GM21390 (cell line): ENCODE measurements around the gene CABLES1.
A peak's percentile ranks its signal among the peaks of the same experiment; 100 is the strongest.
"Not testable (repeated sequence)": the region's sequence is repeated elsewhere in the genome, so short reads cannot be mapped to it uniquely, and the experiment has no call there.

Source experiments
- ATAC-seq: cut with Tn5 transposase; IDR thresholded peaks from one replicate; pipeline ENCODE4 v1.9.1; 2021; ENCODE audit not compliant: unreplicated experiment

Gene CABLES1

DNA sequence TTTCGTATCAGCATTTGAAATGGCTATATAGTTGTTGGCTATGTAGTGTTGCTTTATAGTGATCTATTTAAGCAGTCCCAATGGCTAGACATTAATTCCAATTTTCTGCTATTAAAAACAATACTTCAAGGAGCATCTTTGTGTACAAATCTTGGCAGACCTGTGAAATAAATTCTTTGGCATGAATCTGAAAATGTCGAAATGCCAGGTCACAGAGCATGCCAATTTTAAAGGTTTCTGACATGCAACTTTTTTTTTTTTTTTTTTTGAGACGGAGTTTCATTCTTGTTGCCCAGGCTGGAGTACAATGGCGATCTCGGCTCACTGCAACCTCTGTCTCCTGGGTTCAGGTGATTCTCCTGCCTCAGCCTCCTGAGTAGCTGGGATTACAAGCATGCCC is 26.8 kb upstream of the CABLES1 start:
- no peak for ATAC-seq

DNA sequence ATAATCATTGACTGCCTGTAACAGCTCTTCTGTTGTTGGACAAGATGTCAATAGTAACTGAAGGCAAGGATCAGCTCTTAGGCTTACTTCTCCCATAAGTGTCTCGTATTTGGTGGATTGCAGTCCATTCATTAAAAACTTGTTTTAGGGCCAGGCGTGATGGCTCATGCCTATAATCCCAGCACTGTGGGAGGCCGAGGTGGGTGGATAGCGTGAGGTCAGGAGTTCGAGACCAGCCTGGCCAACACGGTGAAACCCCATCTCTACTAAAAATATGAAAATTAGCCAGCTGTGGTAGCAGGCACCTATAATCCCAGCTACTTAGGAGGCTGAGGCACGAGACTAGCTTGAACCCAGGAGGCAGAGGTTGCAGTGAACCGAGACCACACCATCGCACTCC is 26.1 kb upstream of the CABLES1 start:
- not testable (repeated sequence) for ATAC-seq

DNA sequence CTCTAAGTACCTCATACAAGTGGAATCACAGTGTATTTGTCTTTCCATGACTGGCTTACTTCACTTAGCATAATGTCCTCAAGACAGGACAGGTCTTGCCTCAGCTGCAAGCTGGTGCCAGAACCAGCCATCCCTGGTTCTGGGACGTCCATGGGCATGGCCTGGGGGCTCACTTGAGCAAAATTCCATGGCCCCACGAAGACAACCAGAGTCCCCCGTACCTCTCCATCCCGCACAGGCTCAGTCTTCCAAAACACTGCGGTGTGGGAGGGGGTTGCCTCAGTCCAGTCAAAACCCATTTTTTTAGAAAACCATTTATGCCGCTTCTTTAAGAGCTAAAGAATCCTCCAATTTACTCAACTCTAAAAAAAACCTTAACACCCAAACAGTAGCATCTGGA is 21.7 kb upstream of the CABLES1 start:
- no peak for ATAC-seq

DNA sequence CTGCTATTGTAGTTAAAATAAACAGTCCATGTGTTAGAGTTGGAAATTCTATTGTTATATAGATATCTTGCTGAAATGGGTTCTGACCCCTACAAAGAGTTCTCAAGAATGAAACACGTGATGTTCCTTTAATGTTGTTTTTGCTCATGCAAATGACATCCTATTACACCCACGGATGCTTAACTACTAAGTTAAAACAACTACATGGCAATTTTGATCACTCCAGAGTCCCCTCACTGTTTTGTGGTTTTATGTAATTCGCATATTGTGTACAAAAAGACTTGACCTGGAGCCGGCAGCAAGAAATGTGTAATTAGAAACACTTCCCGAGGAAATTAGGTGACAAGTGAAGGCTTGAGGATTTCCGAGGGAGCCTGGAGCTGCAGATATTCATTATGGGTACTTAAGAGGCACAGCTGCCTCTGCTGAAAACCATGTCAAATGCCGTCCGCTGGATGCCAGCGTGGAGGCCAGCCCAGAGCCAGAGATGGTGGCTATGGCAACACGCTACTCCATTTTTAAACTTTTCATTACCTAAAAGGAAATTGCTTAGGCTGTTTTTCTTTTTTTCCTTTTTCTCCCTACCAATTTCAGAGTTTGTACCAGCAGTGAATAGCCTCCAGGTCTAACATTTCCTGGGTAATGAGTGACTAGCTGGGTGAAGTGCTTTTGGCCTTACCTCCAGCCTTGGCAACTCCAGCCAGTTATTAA is 21.0 kb upstream of the CABLES1 start:
- ATAC-seq: no peak

DNA sequence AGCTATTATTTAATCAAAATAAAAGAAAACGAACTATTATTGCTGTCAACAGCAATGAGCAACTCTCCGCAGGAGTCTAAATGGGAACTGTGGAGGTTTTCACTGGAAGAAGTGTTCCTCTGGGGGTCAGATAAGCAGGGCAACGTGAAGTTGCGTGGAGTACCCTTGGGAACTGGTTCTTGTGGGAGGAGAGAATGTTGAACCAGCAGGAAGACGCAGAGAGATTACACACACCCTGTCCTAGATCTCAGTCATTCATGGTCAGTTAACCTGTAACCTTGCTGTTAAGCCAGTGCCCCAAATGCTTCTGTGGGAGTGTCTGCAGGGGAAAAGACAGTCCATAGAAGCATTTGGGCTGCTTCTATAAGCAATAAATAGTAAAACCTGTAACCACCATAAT is 20.4 kb upstream of the CABLES1 start:
- ATAC-seq: no peak

DNA sequence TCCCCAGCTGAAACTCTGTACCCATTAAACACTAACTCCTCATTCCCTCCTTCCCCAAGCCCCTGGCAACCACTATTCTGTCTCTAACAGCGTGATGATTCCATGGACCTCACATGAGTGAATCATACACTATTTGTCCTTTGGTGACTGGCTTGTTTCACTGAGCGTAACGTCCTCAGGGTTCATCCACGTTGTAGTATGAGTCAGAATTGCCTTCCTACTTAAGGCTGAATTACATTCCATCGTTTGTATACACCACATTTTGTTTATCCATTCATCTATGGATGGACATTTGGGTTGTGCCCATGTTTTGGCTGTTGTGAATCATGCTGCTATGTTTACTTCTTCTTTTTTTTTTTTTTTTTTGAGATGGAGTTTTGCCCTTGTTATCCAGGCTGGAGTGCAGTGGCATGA is 19.6 kb upstream of the CABLES1 start:
- no peak for ATAC-seq

DNA sequence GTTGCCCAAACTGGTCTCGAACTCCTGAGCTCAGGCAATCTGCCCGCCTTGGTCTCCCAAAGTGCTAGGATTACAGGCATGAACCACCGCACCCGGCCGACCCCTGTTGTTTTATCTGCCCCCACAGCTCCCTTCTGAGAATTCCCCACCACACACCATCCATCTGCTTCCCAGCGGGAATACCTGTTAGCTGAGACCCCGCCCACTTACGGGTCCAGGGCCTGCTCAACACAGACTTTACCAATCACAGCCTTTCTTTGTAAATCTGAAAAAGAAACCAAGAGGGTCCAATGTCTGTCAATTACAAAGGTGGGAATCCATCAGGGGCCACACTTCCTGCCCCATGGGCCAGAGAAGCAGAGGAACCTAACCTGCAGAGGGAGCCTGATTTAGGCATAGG is 14.2 kb upstream of the CABLES1 start:
- ATAC-seq: no peak

DNA sequence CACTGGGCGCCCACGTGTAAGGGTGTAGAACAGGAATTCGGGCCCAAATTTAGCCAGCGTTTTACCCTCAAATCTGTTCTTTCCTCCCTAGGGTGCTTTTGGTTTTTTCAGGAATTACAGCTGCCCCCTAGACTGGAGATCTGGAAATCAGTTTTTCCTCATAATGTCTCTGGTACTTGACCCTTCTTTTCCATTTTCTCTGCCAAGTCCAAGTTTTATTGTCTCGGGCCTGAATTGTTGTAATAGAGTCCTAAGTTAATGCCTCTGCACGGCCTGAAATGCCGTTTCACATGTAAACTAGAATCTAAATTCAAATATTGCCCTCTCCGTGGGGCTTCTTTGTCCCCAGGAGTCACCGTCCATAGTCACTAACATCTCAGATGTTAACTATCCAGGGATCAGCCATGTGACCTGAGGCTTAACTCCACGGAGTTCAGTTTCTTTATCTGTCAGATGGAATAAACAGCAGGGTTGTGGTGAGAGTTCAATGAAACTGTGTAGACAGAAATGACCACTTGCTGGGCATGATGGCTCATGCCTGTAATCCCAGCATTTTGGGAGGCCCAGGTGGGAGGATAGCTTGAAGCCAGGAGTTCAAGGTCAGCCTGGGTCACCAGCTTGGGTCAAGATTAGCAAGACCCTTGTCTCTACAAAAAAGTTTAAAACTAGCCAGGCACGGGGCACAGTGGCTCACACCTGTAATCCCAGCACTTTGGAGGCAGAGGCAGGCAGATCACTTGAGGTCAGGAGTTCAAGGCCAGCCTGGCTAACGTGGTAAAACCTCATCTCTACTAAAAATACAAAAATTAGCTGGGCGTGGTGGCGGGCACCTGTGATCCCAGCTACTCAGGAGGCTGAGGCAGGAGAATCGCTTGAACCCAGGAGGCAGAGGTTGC is 12.7 kb upstream of the CABLES1 start:
- ATAC-seq: no peak

DNA sequence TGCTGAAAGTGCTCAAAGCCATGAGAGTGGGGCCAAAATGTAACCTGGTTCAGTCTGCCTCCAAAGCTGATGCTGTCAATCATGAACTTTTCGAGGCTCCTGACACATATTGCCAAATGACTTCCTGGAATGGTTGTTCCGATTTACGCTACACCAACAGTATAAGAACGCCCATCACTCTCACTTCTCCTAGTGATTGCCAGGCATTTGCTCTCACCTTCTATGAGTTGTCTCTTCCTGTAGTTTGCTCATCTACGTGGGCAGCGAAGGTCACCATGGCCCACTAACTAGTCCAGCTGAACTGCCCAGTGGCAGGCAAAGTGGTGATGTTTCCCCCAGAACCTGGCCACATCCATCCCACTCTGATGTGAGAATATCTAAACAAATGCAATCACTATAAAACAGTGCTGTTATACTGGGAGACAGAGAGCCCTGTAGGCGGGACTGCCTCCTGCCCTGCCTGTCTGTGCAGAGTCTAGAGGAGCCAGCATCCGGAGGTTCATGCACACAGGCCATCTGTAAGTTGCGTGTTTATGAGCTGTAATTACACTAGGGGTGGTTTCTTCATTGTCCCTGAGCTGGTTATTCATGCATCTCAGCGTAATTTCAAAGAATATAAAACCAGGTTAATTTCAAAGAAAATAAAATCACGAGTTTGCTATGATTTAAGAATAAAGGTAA is 8.8 kb upstream of the CABLES1 start:
- no peak for ATAC-seq

DNA sequence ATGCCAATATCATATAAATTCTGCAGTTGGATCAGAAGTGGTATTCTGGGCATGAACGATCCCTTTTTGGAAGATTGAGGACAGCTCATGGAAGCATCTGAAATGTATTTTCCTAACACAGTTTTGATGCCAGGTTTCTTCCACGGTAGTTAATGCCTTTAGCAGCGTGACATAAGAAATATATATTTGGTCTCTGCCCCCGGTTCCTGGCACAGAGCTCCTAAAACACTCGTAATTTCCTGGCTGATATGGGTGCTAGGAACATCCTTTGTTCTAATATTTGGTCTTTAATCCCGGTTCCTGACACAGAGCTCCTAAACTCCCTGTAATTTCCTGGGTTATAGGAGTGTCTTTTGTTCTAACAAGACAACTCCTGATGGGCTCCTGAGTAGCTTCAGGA is 8.2 kb upstream of the CABLES1 start:
- no peak for ATAC-seq

DNA sequence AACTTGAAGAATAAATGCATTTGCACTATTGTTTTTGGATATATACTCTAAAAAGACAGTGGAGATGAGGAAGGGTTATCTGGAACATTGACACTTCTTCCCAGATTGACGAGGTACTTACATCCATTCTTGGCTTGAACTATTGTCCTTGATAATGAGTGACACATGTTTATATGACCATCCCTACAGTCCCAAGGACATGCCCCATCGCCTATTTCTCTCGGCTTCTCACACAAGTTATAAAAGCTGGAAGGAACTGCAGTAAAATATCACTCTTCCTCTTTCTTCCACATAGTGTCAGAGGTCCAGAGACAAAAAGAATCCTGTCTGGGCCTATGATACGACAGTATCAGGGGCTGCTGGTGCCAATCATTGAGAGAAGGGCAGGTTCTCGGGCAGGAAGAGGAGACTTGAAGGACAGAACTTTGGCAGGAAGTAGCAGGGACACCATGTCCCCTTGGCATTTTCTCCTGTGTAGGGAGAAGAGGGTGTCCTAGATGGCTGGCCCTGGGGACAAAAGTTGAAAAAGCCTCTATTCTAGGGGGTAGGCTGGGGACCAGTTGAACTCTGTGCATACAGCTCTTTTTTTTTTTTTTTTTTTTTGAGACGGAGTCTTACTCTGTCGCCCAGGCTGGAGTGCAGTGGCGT is 5.8 kb upstream of the CABLES1 start:
- ATAC-seq: no peak

DNA sequence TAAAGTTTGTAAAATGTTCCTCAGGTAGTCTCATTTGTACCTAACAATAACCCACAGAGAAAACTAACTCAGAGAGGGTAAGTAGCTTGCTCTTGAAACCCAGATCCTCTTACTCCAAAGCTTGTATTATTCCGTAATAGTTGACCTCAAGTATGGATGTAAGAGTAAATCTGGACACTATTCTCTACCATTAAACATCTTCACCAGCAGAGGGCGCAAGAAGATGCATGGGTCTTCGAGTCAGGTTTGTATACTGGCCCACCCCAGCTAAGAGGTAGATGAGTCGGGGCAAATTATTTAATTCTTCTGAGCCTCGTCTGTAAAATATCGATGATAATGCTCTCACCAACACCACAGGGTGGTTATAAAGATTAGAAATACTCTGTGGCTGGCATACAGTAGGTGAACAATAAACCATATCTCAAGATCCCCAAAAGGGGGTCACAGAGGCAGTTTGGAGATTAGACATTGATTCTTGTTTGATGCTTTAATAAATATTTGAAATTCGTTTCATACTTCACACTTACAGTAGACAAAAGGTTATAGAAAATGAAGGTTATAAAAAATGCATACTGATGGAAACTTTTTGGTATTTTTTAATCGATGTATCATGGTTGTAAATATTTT is 3.5 kb upstream of the CABLES1 start:
- no peak for ATAC-seq

DNA sequence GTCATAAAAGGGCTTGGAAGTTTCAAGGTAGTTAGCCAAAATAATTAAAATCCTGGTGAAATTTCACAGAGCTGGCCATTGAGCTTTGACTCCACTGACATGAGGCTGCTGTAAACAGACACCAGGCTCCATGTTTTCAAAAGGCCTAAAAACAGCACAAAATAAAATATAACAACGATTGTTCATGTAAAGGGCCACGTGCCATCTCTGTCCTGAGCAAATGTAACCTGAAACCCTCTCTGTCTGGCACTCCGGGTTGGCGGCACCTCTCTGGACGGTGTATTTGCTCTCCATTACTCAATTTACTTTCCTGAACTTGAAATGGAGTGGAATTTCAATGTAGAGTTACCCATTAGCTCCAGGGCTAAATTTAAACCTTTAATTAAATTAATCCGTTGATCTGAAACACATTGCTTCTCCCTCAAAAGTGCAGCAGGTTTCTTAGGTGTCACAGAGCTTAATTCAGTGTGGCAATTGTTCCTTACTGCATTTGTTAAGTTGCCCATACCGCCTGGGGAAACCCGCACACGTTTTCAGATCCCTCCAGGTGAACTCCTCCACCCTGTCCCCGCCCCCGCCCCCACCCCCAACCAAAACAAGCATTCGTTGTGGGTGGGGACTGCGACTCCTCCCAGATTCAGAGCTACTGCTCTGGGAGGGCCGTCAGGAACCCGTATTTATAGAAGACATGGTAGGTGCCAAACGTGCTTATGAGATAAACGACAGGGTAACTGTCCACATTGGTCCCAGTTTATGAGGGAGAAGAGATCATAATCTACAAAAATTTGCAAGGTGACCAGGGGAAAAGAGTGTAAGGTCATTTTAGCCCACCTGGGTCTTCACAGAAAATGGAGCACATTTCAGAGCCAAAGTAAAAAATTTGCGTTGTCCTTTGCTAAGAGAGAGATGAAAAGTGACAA is 1.2 kb upstream of the CABLES1 start:
- ATAC-seq: peak; percentile 33

DNA sequence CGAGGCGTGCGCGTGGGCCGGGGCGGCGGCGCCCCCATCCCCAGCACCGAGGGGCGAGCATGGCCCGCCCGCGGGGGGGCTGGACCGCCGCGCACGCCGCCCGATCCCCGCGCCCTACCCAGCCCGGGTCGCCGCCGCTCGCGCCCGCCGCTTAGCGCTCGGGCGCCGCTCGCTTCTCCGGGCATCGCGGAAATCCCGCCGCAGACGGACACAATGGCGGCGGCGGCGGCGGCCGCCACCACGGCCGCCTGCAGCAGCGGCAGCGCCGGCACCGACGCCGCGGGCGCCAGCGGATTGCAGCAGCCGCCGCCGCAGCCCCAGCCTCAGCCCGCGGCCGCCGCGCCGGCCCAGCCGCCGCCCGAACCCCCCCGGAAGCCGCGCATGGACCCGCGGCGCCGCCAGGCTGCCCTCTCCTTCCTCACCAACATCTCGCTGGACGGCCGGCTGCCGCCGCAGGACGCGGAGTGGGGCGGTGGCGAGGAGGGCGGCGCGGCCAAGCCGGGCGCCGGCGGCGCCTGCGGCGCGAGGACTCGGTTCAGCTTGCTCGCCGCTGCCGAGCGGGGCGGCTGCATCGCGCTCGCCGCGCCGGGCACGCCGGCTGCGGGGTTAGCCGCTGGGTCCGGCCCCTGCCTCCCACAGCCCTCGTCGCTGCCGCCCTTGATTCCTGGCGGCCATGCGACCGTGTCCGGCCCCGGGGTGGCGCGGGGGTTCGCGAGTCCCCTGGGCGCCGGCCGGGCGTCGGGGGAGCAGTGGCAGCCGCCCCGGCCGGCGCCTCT is 453 bp downstream of the CABLES1 start:
- peak; percentile 32 for ATAC-seq

DNA sequence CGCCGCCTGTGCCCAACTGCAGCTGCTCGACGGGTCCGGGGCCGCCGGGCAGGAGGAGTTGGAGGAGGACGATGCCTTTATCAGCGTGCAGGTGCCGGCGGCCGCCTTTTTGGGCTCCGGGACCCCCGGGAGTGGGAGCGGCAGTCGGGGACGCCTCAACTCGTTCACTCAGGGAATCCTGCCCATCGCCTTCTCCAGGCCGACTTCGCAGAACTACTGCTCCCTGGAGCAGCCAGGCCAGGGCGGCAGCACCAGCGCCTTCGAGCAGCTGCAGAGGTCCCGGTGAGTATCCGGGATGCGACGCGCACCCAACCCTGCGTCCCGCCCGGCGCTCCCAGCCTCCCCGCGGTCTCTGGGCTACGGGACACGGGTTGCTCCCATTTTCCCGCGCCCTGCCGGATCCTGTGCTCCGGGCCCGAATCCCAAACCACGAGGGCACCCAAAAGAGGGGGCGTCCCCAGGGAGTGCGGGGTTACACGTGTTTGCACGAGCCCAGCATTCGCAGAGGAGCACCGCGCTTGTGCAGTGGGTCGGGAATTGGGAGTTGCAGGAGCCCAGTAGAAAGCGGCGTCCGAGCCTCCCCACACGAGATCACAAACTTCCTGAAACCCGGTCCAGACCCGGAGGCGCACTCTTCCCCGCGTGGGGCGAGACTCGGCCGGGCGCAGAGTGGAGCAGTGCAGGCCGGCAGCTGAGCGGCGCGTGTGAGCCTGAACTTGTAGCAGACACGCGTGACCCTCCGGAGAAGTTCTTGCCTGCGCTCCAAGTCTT is 1.2 kb downstream of the CABLES1 start:
- peak; percentile 14 for ATAC-seq

DNA sequence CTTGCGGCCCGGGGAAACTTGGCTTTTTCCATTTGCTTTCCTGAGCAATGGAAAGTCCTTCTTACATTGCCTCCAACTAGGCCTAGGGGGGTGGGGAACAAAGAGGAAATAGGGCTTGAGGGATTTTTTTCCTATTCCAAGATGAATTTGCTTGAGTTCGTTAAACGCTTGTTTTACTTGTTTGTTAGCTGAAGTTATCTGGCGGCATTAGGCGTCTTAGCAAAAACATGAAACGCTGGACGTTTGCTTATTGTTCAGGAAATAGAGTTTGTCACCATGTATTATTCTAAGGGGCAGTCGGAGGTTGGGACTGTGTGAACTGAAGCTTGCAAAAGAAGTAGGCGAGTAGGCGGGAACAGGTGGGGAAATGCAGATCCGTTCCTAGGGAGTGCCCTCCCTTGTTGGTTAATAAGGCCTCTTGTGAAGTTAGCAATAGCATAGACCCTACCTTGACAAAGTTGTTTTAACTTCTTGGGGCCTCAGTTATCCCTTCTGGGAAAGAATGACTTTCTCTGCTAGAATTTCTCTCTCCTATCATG is 1.9 kb downstream of the CABLES1 start:
- ATAC-seq: no peak

DNA sequence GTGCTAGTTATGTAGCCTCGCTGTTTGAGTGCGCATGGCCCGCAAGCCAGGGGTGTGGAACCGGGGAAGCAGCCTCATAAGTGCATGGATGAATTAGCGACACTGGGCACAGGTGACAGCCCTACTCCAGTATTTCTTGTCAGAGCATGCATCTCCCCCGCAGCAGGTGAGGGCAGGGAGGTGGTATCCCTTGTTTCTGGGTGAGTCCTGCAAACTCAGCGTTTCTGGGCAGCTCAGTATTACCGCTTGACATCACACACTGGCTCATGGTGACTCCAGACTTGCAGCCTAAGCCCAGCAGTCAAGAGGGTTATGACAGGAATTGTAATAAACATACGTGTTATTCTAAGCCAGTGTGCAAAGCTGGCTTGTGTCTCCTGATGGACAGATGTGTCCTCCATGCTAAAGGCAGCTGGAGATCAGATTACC is 2.5 kb downstream of the CABLES1 start:
- no peak for ATAC-seq

DNA sequence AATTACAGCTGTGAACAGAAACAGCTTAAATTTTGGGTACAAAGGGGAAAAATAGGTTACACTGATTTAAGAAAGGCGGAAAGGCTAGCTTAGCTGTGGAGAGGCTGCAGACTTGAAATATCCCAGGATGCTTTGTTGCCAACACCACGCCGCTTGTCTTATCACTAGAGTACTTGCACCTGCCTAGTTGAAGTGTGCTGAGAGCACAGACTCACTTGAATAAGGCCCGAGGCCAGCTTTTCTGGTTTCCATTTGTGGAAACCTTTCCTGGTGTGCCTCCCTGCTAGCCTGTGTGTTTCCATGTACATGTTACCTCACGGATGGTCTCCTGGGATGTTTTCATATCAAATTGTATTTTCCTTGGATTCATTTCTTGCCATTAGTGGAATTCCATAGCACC is 3.2 kb downstream of the CABLES1 start:
- no peak for ATAC-seq
